ENCODE measurements around the gene CEACAM8.
"Not testable (repeated sequence)": the region's sequence is repeated elsewhere in the genome, so short reads cannot be mapped to it uniquely, and the experiment has no call there.

The CEACAM8 gene

DNA sequence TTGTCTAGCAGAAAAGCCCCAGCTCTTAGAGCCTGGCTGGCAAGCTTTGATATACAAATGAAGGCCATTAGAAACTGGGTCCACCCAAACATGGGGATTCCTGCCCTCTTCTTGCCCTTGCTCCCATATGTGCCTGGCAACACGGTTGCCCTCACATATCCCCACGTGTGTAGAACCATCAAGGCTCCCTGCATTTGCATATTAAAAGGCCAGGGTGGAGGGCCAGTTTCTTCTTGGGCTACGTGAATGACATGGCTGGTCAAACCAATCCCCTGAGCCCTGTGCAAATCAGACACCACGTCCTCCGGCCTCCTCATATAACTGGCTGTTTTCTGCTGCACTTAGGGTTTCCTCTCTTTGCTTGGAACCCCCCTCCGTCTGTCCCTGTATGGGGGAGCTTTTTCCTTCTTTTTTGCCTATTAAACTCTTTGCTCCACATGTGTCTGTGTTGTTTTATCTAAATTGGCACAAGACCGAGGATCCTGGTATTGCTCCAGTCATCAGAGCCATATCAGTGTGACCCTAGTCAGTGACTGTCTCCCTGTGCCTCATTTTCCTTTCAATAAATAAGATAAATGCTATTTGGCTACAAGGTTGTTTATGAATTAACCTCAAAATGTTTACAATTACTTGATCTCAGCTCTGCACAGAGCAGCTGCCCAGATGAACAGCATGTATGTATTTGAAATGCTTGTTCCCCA, 36.1 kb downstream of the CEACAM8 start:
- Histone ChIP-seq H3K4me3 (ENCODE audit: insufficient read length, low read depth) (no peak overlapping the region), H3K4me1 (ENCODE audit: insufficient read depth, insufficient read length) (peaks cover 13% of the 10 kb centered on the region), H3K36me3 (ENCODE audit: insufficient read depth, insufficient read length, low read length) (no peaks in the 10 kb centered on the region), H3K9ac (ENCODE audit: insufficient read length, low read depth) (no peak overlapping the region), H3K27me3 (ENCODE audit: insufficient read depth, insufficient read length) (peaks cover 28% of the 10 kb centered on the region), H3K9me3 (ENCODE audit: insufficient read depth, low read length) (no peaks in the 10 kb centered on the region)
- no peak for DNase-seq (ENCODE audit: low read depth, low spot score)
- TF ChIP-seq SUZ12 (IDR thresholded peaks at IDR 0.05; ENCODE audit: extremely low read depth, insufficient read depth, insufficient read length) (no peak), YY1 (IDR thresholded peaks at IDR 0.05; ENCODE audit: insufficient read depth, insufficient read length) (no peak), ZNF274 (IDR thresholded peaks at IDR 0.05; ENCODE audit: low read depth, low read length) (no peak)

DNA sequence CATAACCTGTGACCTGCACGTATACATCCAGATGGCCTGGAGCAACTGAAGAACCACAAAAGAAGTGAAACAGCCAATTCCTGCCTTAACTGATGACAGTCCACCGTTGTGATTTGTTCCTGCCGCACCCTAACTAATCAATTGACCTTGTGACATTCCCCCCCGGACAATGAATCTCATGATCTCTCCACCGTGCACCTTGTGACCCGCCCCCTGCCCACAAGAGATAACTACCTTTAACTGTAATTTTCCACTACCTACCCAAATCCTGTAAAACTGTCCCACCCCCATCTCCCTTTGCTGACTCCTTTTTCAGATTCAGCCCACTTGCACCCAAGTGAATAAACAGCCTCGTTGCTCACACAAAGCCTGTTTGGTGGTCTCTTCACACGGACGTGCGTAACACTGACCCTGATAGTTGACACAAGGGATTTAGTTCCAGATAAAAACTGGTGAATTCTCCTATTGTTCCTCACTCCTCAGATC, 37.3 kb downstream of the CEACAM8 start:
- not testable (repeated sequence) for DNase-seq (ENCODE audit: low read depth, low spot score)

DNA sequence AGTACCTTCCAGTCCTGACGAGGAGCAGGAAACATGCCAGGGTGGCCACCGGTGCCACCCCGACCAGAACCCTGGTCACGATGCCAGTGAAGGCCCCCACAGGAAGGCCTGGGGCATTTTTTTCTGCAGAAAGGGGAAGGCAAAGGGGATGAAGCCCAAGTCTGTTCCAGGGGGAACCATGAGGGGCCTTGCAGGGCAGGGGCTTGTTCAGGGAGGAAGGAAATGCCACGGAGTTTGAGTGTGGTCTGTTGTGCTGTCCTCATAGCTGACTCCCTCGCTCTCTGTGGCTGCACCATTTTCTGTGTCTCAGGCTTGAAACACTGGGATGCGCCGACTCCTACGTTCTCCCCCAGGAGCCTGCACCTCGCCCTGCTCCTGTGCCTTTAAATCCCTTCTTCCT, 38.9 kb downstream of the CEACAM8 start:
- no peak overlapping the region for H3K4me3 ChIP-seq (ENCODE audit: insufficient read length, low read depth)
- peaks cover 16% of the 10 kb centered on the region for H3K27me3 ChIP-seq (ENCODE audit: insufficient read depth, insufficient read length)
- no peak for DNase-seq (ENCODE audit: low read depth, low spot score)
- H3K9ac ChIP-seq (ENCODE audit: insufficient read length, low read depth), result peak overlapping the region; percentile 6
- H3K4me1 ChIP-seq (ENCODE audit: insufficient read depth, insufficient read length), result peaks cover 12% of the 10 kb centered on the region
- no peaks in the 10 kb centered on the region for H3K36me3 ChIP-seq (ENCODE audit: insufficient read depth, insufficient read length, low read length)
- TF ChIP-seq SUZ12 (IDR thresholded peaks at IDR 0.05; ENCODE audit: extremely low read depth, insufficient read depth, insufficient read length), result no peak
- no peak for TF ChIP-seq ZNF274 (IDR thresholded peaks at IDR 0.05; ENCODE audit: low read depth, low read length)
- no peak for TF ChIP-seq YY1 (IDR thresholded peaks at IDR 0.05; ENCODE audit: insufficient read depth, insufficient read length)
- peaks cover 8% of the 10 kb centered on the region; the same call in 1 of the 2 replicates for H3K9me3 ChIP-seq (ENCODE audit: insufficient read depth, low read length)

More for the DNA sequence above, 37.3 kb downstream of the CEACAM8 start:
- not testable (repeated sequence) for H3K9ac ChIP-seq (ENCODE audit: insufficient read length, low read depth); H3K4me3 ChIP-seq (ENCODE audit: insufficient read length, low read depth); H3K9me3 ChIP-seq (ENCODE audit: insufficient read depth, low read length); H3K36me3 ChIP-seq (ENCODE audit: insufficient read depth, insufficient read length, low read length)
- Histone ChIP-seq H3K27me3 (ENCODE audit: insufficient read depth, insufficient read length) (peaks cover 28% of the 10 kb centered on the region), H3K4me1 (ENCODE audit: insufficient read depth, insufficient read length) (peaks cover 13% of the 10 kb centered on the region)

DNA sequence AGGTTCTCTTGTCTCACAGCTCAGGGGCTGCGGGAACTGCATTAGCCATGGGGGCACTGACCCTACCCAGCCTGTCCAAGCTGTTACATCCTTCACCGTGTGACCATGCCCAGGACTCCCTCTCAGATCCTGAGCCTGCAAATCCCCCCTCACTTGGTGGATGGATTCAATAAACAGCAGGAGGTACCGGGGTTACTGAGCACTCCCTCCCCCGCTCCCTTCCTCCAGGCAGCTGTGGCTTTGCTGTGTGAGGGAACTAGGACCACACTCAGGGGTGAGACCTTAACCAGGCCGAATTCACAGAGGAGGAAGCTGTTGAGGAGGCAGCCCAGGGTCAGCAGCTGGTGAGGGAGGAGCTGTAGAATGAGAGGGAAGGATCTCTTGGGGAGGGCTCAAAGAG, 39.4 kb downstream of the CEACAM8 start:
- DNase-seq (ENCODE audit: low read depth, low spot score), result peak; percentile 33
- TF ChIP-seq YY1 (IDR thresholded peaks at IDR 0.05; ENCODE audit: insufficient read depth, insufficient read length) (no peak), SUZ12 (IDR thresholded peaks at IDR 0.05; ENCODE audit: extremely low read depth, insufficient read depth, insufficient read length) (no peak), ZNF274 (IDR thresholded peaks at IDR 0.05; ENCODE audit: low read depth, low read length) (no peak)
- Histone ChIP-seq H3K4me1 (ENCODE audit: insufficient read depth, insufficient read length) (peaks cover 11% of the 10 kb centered on the region), H3K36me3 (ENCODE audit: insufficient read depth, insufficient read length, low read length) (no peaks in the 10 kb centered on the region), H3K9me3 (ENCODE audit: insufficient read depth, low read length) (peaks cover 13% of the 10 kb centered on the region; the same call in 1 of the 2 replicates), H3K9ac (ENCODE audit: insufficient read length, low read depth) (no peak overlapping the region), H3K27me3 (ENCODE audit: insufficient read depth, insufficient read length) (peaks cover 11% of the 10 kb centered on the region), H3K4me3 (ENCODE audit: insufficient read length, low read depth) (no peak overlapping the region)

DNA sequence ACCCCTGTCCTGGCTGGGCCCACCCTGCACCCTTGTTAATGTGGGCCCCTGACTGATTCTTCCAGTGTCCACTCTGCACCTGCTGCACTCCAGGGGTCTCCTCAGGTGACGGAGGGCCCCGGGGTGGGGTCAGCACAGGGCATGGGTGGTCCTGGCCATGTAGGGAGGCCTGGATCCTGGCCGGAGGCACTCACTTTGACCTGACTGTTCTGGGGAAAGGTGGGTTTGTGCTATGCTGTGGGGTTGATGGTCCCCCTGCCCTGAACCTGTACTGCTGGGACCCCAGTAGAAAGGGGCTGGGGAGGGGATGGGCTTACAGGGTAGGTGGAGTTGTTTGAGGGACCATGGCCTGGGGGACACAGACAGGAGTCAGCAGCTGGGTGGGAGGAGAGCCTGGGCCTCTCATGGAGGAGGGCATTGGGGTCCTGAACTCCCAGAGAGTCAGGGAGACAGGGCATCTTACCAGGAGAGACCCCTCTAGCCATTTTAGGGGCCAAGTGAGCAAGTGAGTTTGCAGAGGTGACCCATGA, 40.6 kb downstream of the CEACAM8 start:
- Histone ChIP-seq H3K4me1 (ENCODE audit: insufficient read depth, insufficient read length) (peaks cover 9% of the 10 kb centered on the region), H3K4me3 (ENCODE audit: insufficient read length, low read depth) (no peak overlapping the region), H3K9me3 (ENCODE audit: insufficient read depth, low read length) (peaks cover 15% of the 10 kb centered on the region; the same call in 1 of the 2 replicates), H3K27me3 (ENCODE audit: insufficient read depth, insufficient read length) (peaks cover 9% of the 10 kb centered on the region), H3K36me3 (ENCODE audit: insufficient read depth, insufficient read length, low read length) (no peaks in the 10 kb centered on the region), H3K9ac (ENCODE audit: insufficient read length, low read depth) (no peak overlapping the region)
- no peak for TF ChIP-seq SUZ12 (IDR thresholded peaks at IDR 0.05; ENCODE audit: extremely low read depth, insufficient read depth, insufficient read length)
- no peak for TF ChIP-seq ZNF274 (IDR thresholded peaks at IDR 0.05; ENCODE audit: low read depth, low read length)
- TF ChIP-seq YY1 (IDR thresholded peaks at IDR 0.05; ENCODE audit: insufficient read depth, insufficient read length), result no peak
- DNase-seq (ENCODE audit: low read depth, low spot score), result no peak

DNA sequence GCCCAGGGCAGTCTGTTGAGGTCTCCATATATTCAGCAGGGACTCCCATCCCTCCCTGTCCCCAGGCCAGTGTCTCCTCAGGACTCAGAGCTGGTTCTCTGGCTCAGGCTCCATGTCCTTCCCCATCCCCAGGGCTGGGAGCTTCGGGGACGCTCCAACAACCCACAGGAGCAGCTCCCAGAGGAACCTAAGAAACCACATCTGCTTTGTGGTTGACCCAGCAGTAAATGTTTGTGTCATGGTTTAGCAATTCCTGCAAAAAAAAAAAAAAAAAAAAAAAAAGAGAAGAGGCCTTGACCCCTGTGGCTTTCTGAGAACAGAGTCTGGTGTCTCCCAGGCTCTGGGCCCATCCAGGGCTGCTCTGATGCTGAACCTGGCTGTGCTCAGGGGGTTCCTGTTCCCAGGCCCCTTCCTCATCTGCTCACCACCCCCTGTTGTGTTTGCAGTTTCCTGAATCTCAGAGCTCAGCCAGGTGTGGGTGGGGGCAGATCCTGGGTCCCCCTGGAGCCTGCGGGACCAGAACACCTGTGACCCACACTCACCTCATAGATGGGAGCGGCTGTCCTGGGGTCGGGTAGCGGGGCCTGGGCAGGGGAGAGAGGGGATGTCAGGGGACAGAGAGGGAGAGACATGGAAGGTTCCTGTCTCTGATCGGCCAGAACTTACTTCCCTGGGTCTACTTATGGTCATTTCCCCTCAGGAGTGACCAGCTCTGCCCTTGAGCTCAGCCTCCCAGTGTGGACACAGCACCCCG, 41.3 kb downstream of the CEACAM8 start:
- Histone ChIP-seq H3K9ac (ENCODE audit: insufficient read length, low read depth) (no peak overlapping the region), H3K9me3 (ENCODE audit: insufficient read depth, low read length) (peaks cover 15% of the 10 kb centered on the region; the same call in 1 of the 2 replicates), H3K36me3 (ENCODE audit: insufficient read depth, insufficient read length, low read length) (no peaks in the 10 kb centered on the region), H3K4me3 (ENCODE audit: insufficient read length, low read depth) (no peak overlapping the region), H3K4me1 (ENCODE audit: insufficient read depth, insufficient read length) (peaks cover 4% of the 10 kb centered on the region), H3K27me3 (ENCODE audit: insufficient read depth, insufficient read length) (peaks cover 9% of the 10 kb centered on the region)
- no peak for DNase-seq (ENCODE audit: low read depth, low spot score)
- no peak for TF ChIP-seq SUZ12 (IDR thresholded peaks at IDR 0.05; ENCODE audit: extremely low read depth, insufficient read depth, insufficient read length)
- no peak for TF ChIP-seq ZNF274 (IDR thresholded peaks at IDR 0.05; ENCODE audit: low read depth, low read length)
- TF ChIP-seq YY1 (IDR thresholded peaks at IDR 0.05; ENCODE audit: insufficient read depth, insufficient read length), result no peak

All from NT2/D1 (cell line).